HUDEP-2 (cell line): Measurements from ENCODE around the gene KLK15.

ENCODE experiments used
- DNase-seq, 76 experiments: peaks; one replicate each; lab custom pipeline; 2025; ENCODE audit not compliant: unreplicated experiment in 76 of 76; lab: John Stamatoyannopoulos, UW

Gene KLK15

DNA sequence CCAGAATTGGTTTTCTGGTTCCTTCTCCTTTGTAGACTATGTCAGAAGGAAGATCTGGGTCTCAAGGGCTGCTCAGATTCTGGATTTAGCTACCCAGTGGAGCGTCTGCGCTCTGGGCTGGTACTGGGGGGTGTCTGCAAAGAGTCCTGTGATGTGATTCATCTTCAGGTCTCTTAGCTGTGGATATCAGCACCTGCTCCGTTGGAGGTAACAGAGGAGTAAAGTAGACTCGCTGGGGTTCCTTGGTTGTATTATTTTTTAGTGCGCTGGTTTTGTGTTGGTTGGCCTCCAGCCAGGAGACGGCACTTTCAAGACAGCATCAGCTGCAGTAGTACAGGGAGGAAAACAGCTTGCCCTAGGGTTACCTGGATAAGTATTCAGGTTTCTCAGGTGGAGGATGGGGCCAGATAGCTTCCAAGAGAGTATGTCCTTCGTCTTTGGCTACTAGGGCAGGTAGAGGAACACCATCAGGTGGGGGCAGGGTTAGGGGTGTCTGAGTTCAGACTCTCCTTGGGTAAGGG lies 10.4 kb upstream of the KLK15 start:
- DNase-seq, result no peak

DNA sequence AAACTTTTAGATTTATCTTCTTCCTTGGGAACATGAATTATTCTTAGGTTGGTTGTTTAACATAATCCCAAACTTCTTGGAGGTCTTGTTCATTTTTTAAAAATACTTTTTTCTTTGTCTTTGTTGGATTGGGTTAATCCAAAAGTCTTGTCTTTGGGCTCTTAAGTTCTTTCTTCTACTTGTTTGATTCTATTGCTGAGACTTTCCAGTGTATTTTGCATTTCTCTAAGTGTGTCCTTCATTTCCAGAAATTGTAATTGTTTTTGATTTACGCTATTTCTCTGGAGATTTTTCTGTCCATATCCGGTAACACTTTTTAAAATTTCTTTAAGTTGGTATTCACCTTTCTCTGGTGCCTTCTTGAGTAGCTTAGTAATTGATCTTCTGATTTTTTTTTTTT lies 9.8 kb upstream of the KLK15 start:
- no peak for DNase-seq

DNA sequence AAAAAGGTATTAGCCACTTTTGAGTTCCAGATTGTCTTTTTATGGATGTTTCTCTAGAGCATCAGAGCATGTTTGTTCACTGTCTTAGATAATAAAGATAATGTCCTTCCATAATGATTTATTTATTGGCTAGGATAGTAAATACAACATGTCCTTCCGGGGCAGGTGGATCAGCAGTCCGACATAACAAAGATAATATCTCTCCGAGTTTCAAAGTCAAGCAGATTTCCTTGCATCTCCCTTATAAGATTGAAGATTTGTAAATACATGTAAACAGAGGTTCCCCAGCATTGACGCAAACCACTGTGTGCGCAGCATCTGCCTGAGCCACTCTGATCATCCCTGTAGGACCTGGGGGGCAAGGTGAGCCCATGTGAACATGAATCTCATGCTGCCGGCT lies 8.8 kb upstream of the KLK15 start:
- no peak for DNase-seq

DNA sequence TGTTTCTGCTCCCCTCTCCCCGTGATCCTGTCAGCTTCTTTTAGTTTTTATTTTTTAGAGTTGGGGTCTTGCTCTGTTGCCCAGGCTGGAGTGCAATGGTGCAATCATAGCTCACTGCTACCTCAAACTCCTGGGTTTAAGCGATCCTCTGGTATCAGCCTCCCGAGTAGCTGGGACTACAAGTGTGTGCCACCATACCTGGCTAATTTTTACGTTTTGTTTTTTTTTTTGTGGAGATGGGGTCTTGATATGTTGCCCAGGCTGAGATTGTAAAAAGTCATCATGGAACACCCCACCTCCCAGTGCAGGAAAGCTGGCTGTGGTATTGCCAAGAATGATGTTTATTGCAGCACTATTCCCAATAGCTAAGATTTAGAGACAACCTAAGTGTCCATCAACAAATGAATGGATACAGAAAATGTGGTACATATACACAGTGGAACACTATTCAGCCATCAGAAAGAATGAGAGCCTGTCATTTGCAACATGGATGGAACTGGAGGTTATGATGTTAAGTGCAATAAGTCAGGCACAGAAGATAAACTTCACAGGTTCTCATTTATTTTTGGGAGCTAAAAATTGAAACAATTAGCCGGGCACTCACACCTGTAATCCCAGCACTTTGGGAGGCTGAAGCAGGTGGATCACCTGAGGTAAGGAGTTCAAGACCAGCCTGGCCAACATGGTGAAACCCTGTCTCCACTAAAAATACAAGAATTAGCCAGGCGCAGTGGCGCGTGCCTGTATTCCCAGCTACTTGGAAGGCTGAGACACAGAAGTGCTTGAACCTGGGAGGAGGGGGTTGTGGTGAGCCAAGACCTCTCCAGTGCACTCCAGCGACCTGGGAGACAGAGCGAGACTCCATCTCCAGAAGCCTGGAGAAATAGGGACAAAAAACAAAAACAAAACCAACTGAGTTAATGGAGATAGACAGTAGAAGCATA lies 6.6 kb upstream of the KLK15 start:
- DNase-seq, result no peak

DNA sequence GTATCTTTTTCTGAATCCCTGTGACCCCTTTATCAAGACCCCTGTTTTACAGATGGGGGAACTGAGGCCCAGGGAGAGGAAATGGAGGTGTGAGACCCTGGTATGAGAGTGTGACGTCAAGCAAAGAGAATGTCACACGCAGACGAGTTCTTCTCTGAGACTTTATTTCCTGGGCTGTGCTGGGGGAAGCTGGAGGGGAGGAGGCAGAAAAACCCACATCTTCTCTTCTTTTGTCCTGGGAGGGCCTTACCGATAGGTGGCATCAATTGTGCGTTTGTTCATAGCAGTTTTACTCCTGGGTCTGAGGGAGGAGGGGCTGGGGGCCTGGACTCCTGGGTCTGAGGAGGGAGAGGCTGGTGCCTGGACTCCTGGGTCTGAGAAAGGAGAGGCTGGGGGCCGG lies 4.9 kb upstream of the KLK15 start:
- DNase-seq, result no peak

DNA sequence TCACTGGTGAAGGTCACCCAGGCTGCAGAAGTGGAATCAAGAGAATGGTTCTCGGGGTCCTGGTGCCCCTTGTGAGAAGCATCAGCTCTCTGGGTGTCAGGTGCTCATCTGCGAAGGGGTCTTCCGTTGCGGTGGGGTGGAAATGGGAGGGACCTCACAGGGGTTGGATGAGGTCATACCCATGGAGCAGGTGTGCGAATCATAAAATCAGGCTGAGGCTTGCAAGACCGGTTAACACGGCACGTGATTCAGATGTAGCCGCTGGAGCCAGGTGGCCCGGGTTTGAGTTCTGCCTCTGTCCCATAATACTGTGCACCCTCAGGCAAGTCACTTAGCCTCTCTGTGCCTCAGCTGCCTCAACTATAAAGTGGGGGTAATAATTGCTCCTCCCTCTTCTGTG lies 3.9 kb upstream of the KLK15 start:
- no peak for DNase-seq

DNA sequence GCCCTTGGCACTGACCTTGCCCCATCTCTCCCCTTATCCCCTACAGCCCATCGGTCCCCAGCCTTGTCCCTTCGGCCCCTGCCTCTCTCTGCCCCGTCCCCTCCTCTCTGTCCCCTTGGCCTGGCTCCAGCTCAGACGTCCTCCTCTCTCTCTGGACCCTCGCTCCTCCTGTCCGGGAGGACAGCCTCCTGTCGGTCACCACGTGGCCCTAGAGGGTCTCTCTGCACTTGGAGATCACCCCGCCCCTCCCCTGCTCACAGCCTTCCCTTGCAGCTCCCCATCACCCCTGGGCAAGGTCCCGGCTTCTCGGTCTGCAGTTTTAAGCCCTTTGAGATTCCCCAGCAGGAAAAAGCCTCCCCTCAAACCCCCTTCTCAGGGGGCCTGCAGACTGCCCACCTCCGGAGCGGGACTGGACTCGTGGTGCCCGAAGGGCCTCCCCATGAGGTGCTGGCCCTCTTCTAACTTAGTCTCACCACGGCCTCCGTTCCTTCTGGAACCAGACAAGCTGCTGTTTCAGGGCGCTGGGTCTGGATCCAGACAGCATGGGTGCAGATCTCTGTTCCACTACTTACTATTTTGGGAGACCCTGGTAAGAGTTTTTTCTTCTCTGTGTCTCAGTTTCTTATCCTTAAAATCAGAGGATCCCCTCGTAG lies 3.3 kb upstream of the KLK15 start:
- no peak for DNase-seq

DNA sequence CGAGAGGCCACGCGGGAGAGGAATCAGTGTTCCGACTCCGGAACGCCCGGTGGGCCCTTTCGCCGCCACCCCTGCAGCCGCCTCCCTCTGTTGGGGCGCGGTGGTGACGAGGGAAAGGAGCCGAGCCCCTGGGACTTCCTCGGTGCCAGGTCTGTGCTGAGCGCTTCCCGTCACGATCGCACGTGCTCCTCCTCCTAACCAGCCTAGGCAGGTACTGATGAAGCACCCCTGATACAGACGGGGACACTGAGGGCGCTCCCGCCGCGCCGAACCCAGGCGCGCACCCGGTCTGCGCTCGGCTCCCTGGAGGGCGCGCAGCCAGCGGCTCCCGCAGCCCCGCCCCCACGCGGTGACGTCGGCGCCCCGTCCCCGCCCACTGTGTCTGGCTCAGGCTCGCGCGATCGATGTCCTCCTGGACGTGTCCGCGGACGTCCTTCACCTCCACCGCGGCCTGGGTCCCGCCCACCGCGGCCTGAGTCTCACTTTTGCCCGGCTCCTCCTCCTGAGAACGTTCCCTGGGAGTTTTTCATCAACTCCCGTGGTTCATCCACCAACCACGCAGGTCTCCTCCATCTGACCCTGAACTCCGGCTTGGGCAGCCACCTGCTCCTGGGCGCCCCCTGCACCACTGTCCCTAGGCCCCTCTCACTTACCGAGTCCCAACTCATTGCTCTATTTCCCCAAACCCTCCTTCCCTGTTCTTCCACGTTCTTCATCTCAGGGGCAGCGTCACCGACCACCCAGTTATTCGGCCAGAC lies 2.6 kb upstream of the KLK15 start:
- peak in 65 of 76 experiments; percentile 22 to 83 (median 61) for DNase-seq

DNA sequence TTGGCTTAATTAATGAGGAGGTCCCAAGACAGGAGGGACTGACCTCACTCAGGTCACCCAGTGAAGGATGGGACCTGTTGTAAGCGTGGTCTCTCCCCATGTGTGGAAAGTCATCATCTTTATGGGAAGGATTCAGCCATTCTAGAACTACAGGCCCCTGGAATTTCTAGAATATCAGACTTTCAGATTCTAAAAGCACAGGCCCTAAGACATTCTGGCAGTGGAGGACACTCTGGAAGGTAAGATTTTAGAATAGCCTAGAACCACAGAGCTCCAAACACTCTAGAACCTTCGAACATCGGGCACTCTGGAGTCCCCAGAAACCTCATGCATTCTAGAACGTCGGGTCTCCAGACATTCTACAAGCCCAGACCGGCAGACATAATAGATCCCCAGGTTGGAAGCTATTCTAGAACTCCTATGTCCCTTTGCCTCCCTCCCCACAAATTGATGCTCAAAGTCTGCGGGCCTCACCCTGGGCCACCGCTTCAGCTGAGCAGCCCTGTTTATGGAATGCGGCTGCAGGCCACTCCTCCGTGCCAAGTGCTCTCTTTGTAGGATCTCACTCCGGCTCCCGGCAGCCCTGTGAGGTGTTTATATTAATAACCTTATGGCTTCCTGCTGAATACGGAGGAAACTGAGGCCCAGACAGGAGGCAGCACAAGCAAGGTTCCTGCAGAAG lies 1.9 kb upstream of the KLK15 start:
- peak in 1 of 76 experiments; percentile 41 for DNase-seq

DNA sequence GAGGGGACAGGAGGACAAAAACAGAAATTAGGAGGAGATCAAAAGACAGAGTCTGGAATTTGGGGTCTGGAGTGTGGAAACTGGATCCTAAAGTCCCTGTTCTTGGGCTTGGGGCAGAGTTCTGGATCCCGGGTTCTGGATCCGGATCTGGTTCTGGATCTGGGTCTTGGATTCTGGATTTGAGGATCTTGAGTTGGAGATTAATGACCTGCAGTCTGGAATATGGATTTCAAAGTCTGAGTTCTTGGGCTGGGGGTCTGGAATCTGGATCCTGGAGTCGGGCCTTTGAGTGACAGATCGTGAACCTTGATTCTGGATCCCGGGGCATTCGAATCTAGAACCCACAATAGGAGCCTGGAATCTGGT lies 411 bp upstream of the KLK15 start:
- DNase-seq, result no peak

DNA sequence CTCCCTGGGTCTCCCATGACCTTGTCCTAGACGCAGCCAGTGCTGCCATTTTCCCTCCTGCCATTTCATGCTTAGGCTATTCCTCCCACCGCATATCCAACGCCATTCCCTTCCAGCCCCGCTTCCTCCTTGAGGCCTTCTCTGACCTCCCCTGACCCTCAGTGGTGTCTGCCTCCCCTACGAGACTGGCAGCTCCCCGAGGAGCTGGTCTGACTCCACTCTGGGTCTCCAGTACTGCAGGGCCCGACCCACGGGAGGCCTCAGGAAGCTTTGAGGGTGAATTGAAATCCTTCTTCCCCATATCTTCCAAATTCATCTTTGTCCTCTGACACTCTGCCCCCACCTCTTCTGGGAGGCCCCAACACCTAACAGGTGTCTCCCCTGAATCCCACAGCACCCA lies 708 bp downstream of the KLK15 start:
- DNase-seq, result no peak

DNA sequence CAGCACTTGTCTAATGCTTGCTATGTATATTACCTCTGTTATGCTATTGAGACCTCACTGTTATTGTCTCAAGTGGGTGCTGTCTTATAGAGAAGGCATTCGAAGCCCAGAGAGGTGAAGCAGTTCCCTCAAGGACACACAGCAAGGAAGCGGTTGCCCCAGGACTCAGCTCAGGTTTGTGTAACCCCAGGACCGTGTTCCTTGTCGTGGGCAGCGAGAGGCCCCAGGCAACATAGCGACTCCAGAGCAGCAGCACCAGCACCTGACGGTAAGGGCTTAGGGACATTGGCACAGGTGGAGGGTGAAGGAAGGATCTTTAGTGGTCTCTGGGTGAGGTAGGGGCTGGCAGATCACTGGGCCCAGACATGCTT lies 2.4 kb downstream of the KLK15 start:
- no peak for DNase-seq

DNA sequence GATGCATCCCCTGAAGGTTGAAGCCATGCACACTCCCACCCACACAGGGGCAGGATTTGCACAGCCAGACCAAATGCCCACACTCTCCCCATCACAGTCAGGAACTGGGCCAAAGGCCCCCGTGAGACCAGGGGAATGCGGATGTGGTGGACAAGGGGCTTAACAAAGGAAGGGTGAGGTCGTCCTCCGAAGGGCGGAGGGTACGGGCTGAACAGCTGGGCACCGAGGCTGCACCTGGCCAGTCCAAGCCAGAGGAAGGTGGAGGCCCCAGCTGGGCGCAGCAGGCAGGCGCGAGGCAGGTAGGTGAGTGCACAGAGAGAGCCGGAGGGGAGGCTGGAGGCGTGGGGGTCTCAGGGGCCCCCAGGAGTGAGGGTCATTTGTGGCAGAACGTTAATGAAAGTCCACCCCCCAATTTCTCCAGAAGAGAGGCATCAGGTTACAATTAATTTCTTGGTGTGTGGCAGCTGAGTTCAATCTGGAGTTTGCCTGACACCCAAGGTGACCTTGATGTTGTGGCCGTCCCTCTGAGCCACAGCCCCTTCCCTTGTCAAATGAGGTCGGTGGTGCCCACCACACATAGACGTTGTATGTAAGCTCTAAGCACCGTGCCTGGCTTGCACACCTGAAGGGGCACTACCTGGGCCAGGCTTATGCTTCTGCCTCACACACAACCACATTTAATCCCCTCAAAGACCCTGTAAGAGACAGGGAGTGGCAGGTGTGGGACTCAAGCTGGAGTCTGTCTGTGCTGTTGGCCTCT lies 2.9 kb downstream of the KLK15 start:
- DNase-seq, result no peak

DNA sequence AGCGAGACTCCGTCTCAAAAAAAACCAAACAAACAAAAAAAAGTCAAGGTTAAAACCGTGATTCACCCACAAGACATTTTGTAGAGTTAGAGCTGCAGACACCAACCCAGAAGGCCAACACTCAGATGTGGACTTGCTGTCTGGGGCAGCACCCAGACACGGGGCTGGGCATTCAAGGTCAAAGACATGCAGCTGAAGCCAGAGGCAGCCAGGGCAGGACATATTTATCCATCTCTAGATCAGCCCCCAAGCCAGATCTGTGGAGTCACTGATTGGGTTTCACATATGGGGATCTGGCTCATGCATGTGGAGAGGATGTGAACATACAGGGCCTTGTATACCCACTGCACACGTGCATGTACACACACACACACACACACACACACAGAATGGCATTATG lies 3.6 kb downstream of the KLK15 start:
- DNase-seq, result no peak

DNA sequence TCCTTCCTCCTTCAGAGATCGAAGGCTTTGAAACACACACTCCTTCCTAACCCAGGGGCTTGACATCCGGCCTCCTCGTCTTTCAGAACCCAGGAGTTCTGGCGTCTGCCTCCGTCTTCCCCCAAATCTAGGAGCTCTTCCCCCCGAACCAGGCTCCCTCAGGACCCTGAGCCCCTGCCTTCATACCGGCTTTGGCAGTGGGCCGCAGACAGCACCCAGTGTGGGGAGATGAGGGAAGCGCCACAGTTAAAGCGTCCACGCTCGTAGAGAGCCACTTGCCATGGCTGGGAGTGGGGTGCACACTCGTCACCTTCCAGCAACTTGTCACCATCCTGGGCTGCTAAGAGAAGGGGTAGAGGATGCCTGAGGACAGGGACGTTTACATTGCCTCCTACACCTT lies 5.9 kb downstream of the KLK15 start:
- no peak for DNase-seq

DNA sequence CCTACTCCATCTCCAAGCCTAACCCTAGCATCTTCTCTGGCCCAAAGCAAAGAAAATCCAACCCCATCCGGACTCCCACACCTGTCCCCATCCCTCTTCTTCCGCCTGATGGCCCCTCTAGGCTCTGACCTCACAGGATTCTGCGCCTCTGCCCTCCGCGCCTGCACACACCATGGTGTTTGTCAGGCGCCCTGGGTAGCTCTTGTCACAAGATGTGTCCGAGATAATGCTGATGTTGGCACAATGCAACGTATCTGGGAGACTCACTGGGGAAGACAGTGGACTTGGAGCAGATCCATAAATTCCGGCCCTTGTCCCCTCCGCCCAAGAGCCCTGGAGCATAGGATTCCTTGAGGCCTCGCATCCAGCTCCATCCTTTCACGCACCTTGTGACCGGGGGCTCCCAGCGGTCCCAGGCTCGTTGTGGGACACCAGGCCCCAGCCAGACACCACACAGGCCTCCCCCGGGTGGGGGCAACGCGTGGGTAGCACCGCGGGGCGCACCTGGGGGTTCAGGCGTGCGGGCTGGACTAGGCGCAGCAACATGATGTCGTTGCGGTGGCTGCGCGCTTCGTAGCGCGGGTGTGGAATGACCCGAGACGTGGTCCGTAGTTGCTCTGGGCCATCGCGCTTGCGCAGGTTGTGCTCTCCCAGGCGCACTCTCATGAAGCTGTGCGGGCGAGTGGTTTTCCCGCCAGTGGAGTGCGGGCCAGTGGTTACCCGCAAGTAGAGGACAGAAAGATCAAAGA lies 6.7 kb downstream of the KLK15 start:
- no peak for DNase-seq

DNA sequence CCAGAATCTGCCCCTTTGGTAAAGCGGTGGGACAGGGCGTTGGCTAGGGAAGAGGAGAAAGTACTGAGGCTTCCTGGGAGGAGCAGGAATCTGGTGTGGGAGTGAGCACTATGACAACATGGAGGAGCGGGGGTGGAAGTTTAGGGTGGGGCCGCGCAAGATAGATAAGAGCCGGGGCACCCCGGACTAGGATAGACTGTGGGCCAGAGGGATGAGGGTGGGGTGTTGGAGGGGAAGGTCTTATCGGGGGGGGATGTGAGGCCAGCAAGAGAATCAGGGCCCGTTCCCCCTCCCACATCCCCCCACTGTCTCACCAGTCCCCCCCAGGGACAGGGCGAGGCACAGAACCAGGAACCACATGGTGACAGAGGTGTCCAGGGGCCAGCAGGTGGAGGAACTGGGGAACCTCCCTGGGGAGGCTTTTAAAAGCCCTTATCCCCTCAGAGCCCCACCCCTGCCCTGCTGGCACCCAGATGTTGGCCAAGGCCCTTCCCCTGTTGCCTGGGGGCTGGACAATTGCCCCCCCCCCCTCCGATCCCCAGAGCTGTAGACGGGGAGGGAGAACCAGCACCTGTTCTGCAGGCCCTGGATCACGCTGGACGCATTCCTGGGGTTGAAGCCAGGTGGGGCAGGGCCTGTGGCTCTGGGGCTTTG lies 9.9 kb downstream of the KLK15 start, which contains the start of gene KLK1:
Gene KLK1, minus strand, starts transcription at position 399 of the 654 bp plus-strand sequence. Its CDS starts 39 bp downstream, at position 360.
- DNase-seq, result peak in 16 of 76 experiments; percentile 10 to 59 (median 30)

DNA sequence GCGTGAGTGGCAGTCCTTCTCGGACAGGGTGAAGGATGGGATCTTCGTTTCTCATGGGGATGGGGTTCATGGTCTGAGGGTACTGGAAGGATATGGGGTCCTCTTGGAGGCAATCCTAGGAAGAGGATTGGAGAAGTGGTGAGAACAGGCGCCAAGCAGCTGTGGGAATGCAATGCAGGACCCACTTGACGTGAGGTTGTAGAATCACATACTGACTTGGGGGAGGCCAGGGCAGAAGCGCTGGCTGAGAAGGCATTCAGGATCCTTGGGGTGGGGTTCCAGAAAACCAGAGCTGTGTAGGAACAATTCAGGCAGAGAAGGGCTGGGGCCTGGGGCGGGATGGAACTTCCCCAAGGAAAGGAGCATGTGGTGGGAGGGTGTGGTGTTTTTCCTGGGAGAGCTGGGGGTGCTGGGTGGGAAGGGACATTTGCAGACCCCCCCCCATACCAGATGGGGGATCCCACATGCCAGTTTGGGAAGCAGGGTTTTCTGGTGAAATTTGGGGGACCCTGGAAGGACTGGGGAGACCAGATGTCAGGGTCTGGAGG lies 10.6 kb downstream of the KLK15 start:
- no peak for DNase-seq
